Placental pericyte (primary cell): ENCODE measurements around the gene ENPP5. TPM values are rescaled to one million over a fixed set of nuclear protein-coding genes. Genes with fewer than 3 reads are reported as not detected.

Experiments used
- total RNA-seq: library from RNA; depleted of rRNA; stranded (reverse); fragments of >200 nt; gene quantifications from 2 replicates; pipeline ENCODE4 v1.2.3, GENCODE V29; 2012

The ENPP5 gene
- total RNA-seq = 0.14 TPM in 1 of 2 replicates, not detected in the other

GRCh38 chr6:46170357-46171289, at the start of gene ENPP5:
Gene ENPP5 (minus strand): TSS chr6:46170980. CDS start chr6:46168262, 2,718 bp downstream.

GRCh38 chr6:46129629-46130511, 40.9 kb downstream of the ENPP5 start, which contains the start of gene ENPP4:
Gene ENPP4 (plus strand): TSS chr6:46129989. CDS start chr6:46139584, 9,595 bp downstream.

Other genes starting within 250 kb of the ENPP5 start
- gene CLIC5, start 155.1 kb downstream of the ENPP5 start, total RNA-seq = not detected in 2 replicates
- 0.22 and 1.1 TPM in 2 replicates for gene ENPP4, start 41.0 kb downstream of the ENPP5 start, total RNA-seq